ENCODE results near the gene HPSE. TPM values are rescaled to one million over a fixed set of nuclear protein-coding genes. Genes with fewer than 3 reads are reported as not detected.

HPSE gene
- total and polyA plus RNA-seq, 9 of the 15 experiments (the other 6 are each of a cell fraction or from before 2014, with no cell fraction given): 0.01 to 0.42 (median 0.14) TPM; not detected in 1

- no peak overlapping the region for H3K4me2 ChIP-seq (ENCODE audit: insufficient read depth, low read length)
- TF ChIP-seq EP400 (IDR thresholded peaks at IDR 0.05) (no peak), EGR1 (conservative IDR thresholded peaks at IDR 0.05) (no peak), PRPF4 (IDR thresholded peaks at IDR 0.05; ENCODE audit: insufficient read depth, low read depth, low read length, poor library complexity, severe bottlenecking) (no peak), BRD9 (IDR thresholded peaks at IDR 0.05; ENCODE audit: low read depth, partially characterized antibody) (no peak), TRIM25 (IDR thresholded peaks at IDR 0.05; ENCODE audit: borderline replicate concordance) (no peak), PHB (CRISPR knock-in tag; IDR thresholded peaks at IDR 0.05) (no peak), NONO (IDR thresholded peaks at IDR 0.05; ENCODE audit: low read depth in 2 of 2, low read length in 1 of 2) (no peak), TOE1 (IDR thresholded peaks at IDR 0.05; ENCODE audit: borderline replicate concordance) (no peak), TOE1 (CRISPR knock-in tag; IDR thresholded peaks at IDR 0.05; ENCODE audit: borderline replicate concordance, low read depth) (no peak), E2F6 (IDR thresholded peaks at IDR 0.05; ENCODE audit: borderline replicate concordance in 1 of 2, extremely low read depth in 1 of 2, insufficient read depth in 1 of 2, insufficient read length in 1 of 2, low read depth in 1 of 2, low read length in 1 of 2, poor library complexity in 1 of 2, severe bottlenecking in 1 of 2) (no peak), ZNF3 (CRISPR knock-in tag; IDR thresholded peaks at IDR 0.05) (no peak), ZNF518B (CRISPR knock-in tag; IDR thresholded peaks at IDR 0.05) (no peak), FOXK2 (conservative IDR thresholded peaks at IDR 0.05 in 1 of 2, IDR thresholded peaks at IDR 0.05 in 1 of 2; ENCODE audit: low read depth in 2 of 2) (no peak), PYGO2 (tag; IDR thresholded peaks at IDR 0.05) (no peak), TAF1 (IDR thresholded peaks at IDR 0.05; ENCODE audit: control insufficient read depth, extremely low read depth, insufficient read depth, low read length, severe bottlenecking) (no peak)
Measured at GRCh38 chr4:83248486-83248885, 86.2 kb downstream of the HPSE start.

More at GRCh38 chr4:83248486-83248885, 86.2 kb downstream of the HPSE start:
- CTCF ChIA-PET (ENCODE audit: low intra/inter-chr PET ratio): no interaction called here
- no peak overlapping the region for H2AFZ ChIP-seq (ENCODE audit: low read depth, low read length)
- no peaks in the 10 kb centered on the region for H3K27me3 ChIP-seq (ENCODE audit: control insufficient read depth in 2 of 2, insufficient read depth in 2 of 2, low read length in 2 of 2)
- no peak for DNase-seq (ENCODE audit: extremely low read depth in 1 of 4, low spot score in 3 of 4)
- H3K4me1 ChIP-seq (replicated peaks in 1 of 2; ENCODE audit: control insufficient read depth in 2 of 2, insufficient read depth in 2 of 2, low read length in 2 of 2): no peaks in the 10 kb centered on the region; a peak in 1 of 5 replicates
- H3K4me3 ChIP-seq: no peak overlapping the region
- H3K36me3 ChIP-seq (ENCODE audit: control insufficient read depth, insufficient read depth, low read length): no peaks in the 10 kb centered on the region
- no peaks in the 10 kb centered on the region; the same call in 1 of the 2 replicates for H4K20me1 ChIP-seq (replicated peaks; ENCODE audit: control insufficient read depth, insufficient read depth, low read length)
- no peaks in the 10 kb centered on the region for H3K9me3 ChIP-seq (replicated peaks; ENCODE audit: control insufficient read depth, insufficient read depth, low read depth, low read length)
- H3K9ac ChIP-seq (ENCODE audit: insufficient read depth in 1 of 2, low read depth in 2 of 2, low read length in 2 of 2): no peak overlapping the region
- H3K79me2 ChIP-seq (ENCODE audit: control insufficient read depth, insufficient read depth, low read length): no peaks in the 10 kb centered on the region
- FAIRE-seq: no peak
- 27% methylated on average over 5 of the region's 5 CpGs for WGBS (ENCODE audit: insufficient coverage, low coverage, missing lambda C conversion rate)
- BruUV-seq (replicated peaks): no TSS peak
- in situ Hi-C loops (cut with MboI): no loop called here
- intact Hi-C loops (cut with micrococcal nuclease): no loop called here
- ATAC-seq: no peak
- POLR2A ChIA-PET: no interaction called here
- H3K27ac ChIP-seq (ENCODE audit: extremely low read depth, low read depth, low read length): no peak overlapping the region
- no peaks in the 10 kb centered on the region for H3K9me1 ChIP-seq (ENCODE audit: control insufficient read depth, insufficient read depth, low read length)

All from K562 (cell line).